GM10248 (cell line): ENCODE data around the gene FAM222A.

Experiments
- CTCF ChIA-PET: fragments of 300-600 bp; sonication (Branson Sonifier 250); formaldehyde crosslinking; extraction: SDS; loops from one replicate; lab custom pipeline; 2021; ENCODE audit warnings: antibody characterized with exemption; lab: Yijun Ruan, JAX
- POLR2A ChIA-PET: fragments of 350-650 bp; sonication (Branson Sonifier 250); formaldehyde crosslinking; extraction: SDS; loops from one replicate; lab custom pipeline; 2020; ENCODE audit warnings: antibody characterized with exemption; lab: Yijun Ruan, JAX
- DNase-seq: peaks from one replicate; pipeline ENCODE4 v3.0.0; 2012; ENCODE audit errors: extremely low spot score
- TF ChIP-seq, protein P1 (sequence below): IDR thresholded peaks from 2 replicates; pipeline ENCODE4 v1.5.1; 2012; ENCODE audit warnings: mild to moderate bottlenecking, low read depth; ENCODE audit errors: extremely low read depth, missing control alignments, control extremely low read depth

Gene FAM222A

GRCh38 chr12:109740694-109741245 is 27.1 kb downstream of the FAM222A start:
- TF ChIP-seq, protein P1, sequence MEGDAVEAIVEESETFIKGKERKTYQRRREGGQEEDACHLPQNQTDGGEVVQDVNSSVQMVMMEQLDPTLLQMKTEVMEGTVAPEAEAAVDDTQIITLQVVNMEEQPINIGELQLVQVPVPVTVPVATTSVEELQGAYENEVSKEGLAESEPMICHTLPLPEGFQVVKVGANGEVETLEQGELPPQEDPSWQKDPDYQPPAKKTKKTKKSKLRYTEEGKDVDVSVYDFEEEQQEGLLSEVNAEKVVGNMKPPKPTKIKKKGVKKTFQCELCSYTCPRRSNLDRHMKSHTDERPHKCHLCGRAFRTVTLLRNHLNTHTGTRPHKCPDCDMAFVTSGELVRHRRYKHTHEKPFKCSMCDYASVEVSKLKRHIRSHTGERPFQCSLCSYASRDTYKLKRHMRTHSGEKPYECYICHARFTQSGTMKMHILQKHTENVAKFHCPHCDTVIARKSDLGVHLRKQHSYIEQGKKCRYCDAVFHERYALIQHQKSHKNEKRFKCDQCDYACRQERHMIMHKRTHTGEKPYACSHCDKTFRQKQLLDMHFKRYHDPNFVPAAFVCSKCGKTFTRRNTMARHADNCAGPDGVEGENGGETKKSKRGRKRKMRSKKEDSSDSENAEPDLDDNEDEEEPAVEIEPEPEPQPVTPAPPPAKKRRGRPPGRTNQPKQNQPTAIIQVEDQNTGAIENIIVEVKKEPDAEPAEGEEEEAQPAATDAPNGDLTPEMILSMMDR = no peak
- ChIA-PET POLR2A (interaction anchor here (0.6 kb wide), 1 partner anchor 100 kb away, joined by 8 read pairs; no protein-coding TSS in a partner anchor), CTCF (no interaction called here)
- DNase-seq = no peak

GRCh38 chr12:109741286-109741969 is 27.8 kb downstream of the FAM222A start:
- ChIA-PET POLR2A (no interaction called here), CTCF (no interaction called here)
- TF ChIP-seq, protein P1 = no peak
- DNase-seq = no peak

- TF ChIP-seq, protein P1 = no peak
- ChIA-PET CTCF (no interaction called here), POLR2A (no interaction called here)
- no peak for DNase-seq
Measured at GRCh38 chr12:109741970-109742703, 28.5 kb downstream of the FAM222A start.

DNA sequence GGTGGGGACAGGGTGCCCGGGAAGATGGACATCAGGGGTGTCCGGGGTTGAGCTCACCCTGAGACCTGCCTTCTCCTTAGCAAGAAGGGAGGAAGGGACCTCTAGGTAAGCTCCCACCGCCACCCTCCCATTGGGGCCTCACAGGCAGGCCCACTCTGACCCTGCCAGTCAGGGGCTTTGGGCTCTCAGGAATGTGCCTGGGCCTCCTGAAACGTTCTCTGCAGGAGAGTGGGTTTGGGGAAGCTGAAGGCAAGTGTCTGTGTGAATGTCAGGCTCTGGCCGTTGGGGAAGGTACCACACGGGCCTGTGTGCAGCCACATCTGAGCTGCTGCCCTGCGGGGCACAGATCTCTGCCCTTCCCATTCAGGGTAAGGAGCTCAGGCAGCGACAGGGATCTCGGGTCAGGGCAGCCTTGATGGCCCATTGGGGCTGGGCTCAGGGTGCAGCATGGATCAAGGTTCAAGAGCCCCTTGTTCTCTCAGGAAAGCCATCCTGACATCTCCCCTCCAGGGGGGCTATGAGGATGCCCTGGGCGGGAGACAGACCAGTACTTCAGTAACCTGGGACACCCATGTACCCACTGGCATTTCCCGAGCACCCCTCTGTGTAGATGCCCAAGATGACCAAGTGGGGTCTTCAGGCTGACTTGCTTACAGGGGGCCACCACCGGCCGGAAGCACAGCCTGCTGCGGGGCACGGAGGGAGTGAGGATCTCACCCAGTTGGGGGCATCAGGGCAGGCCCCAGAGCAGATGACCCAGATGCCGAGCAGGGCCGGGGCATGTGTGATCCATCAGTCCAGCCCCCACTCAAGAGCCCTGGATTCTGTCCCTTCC is 29.7 kb downstream of the FAM222A start:
- no peak for DNase-seq
- ChIA-PET POLR2A (no interaction called here), CTCF (no interaction called here)
- TF ChIP-seq, protein P1 = no peak

GRCh38 chr12:109744026-109744425 is 30.4 kb downstream of the FAM222A start:
- no peak for DNase-seq
- TF ChIP-seq, protein P1 = no peak
- ChIA-PET POLR2A (no interaction called here), CTCF (no interaction called here)
